ENCODE results near the gene THSD4.

Gene THSD4

DNA sequence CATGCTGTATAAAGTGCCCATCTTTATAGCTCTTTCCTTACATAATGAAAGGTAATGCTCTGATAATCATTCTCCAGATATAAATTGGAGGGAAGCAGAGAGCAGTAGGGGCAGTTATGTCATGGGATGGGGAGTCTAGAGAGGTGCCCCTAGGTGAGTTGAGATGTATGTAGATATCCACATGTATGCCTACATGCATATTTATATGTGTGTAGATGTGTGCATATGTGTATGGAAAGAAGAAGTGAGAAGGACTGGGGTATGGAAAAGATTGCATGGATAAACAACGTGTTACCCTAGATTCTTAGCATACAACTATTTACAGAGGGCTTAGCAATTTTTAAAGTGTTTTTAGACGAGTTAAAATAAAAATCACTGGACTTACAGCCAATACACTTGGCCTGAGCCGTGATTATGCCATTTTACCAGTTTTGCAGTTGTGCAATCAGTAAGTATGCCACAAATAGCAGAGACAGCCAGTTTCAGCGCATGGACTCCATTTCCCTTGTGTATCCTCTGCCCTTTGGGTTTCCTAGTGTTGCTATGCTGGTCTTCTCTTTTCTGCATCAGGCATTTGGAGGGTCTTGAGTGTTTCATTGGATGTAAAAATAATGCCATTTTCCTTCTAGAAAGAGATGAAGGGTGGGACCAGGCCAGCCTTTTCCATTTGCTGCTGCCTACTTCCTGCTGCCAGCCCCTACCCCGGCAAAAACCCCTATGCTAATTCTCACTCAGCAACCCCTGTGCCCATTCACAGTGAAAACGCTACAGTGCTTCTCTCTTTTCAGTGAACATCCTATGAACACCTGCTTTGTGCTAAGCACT, 495.7 kb downstream of the THSD4 start:
- Histone ChIP-seq H3K27me3 (ENCODE audit: insufficient read depth, low read depth) (no peaks in the 10 kb centered on the region), H3K4me3 (IDR thresholded peaks at IDR 0.05; ENCODE audit: insufficient read depth, low read depth, low read length) (no peak overlapping the region), H4K20me1 (ENCODE audit: insufficient read depth) (no peaks in the 10 kb centered on the region), H3K79me2 (ENCODE audit: insufficient read depth, low read depth) (no peaks in the 10 kb centered on the region), H3K9ac (no peak overlapping the region), H3K27ac (no peak overlapping the region), H3K4me1 (ENCODE audit: low read depth, poor library complexity, severe bottlenecking) (no peaks in the 10 kb centered on the region), H2AFZ (ENCODE audit: low read depth) (no peak overlapping the region), H3K4me2 (no peak overlapping the region), H3K36me3 (ENCODE audit: insufficient read depth) (no peaks in the 10 kb centered on the region)
- TF ChIP-seq, protein P1, sequence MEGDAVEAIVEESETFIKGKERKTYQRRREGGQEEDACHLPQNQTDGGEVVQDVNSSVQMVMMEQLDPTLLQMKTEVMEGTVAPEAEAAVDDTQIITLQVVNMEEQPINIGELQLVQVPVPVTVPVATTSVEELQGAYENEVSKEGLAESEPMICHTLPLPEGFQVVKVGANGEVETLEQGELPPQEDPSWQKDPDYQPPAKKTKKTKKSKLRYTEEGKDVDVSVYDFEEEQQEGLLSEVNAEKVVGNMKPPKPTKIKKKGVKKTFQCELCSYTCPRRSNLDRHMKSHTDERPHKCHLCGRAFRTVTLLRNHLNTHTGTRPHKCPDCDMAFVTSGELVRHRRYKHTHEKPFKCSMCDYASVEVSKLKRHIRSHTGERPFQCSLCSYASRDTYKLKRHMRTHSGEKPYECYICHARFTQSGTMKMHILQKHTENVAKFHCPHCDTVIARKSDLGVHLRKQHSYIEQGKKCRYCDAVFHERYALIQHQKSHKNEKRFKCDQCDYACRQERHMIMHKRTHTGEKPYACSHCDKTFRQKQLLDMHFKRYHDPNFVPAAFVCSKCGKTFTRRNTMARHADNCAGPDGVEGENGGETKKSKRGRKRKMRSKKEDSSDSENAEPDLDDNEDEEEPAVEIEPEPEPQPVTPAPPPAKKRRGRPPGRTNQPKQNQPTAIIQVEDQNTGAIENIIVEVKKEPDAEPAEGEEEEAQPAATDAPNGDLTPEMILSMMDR (conservative IDR thresholded peaks at IDR 0.05; ENCODE audit: low read depth, low read length): no peak

DNA sequence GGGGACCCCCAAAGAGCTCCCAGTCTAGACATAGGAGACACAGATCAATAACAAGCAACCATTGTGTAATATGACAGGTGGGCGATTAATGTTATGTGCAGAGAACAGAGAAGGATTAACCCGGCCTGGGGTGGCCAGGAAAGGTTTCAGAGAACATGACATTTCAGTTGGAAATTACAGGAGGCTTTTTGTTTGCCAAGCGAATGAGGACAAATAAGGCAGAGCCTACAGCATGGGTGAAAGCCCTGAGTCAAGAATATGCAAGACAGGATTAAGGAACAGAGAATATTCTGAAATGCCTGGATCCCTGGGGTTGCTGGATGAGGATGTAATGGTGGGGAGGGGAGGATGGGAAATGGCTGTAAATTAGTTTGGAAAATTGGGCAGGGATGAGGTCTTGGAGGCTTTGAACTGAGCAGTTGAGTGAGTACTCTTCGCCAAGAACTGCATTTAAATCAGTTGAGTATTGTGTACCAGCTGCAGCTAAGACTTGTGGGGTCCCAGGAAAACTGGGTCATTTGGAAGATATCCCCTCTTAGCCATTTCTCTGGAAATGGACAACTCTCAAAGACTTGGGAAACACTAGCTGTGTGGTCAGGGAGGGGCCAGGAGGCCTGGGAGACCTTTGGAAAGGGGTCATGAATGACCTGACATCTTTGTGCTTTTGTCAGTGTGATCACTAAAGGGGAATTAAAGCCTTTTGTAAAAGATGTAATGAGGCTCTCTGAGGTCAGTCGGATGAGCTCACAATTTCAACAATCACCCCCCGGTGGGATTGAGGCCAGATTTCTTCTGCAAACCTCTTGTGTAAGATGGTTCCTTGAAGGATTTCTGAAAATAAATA, 496.5 kb downstream of the THSD4 start:
- no peaks in the 10 kb centered on the region for H3K36me3 ChIP-seq (ENCODE audit: insufficient read depth)
- TF ChIP-seq, protein P1 (conservative IDR thresholded peaks at IDR 0.05; ENCODE audit: low read depth, low read length): no peak
- no peaks in the 10 kb centered on the region for H3K79me2 ChIP-seq (ENCODE audit: insufficient read depth, low read depth)
- no peaks in the 10 kb centered on the region for H3K4me1 ChIP-seq (ENCODE audit: low read depth, poor library complexity, severe bottlenecking)
- H4K20me1 ChIP-seq (ENCODE audit: insufficient read depth): no peaks in the 10 kb centered on the region
- H3K4me3 ChIP-seq (IDR thresholded peaks at IDR 0.05; ENCODE audit: insufficient read depth, low read depth, low read length): no peak overlapping the region
- H3K27me3 ChIP-seq (ENCODE audit: insufficient read depth, low read depth): no peaks in the 10 kb centered on the region
- H2AFZ ChIP-seq (ENCODE audit: low read depth): no peak overlapping the region
- H3K9ac ChIP-seq: no peak overlapping the region
- no peak overlapping the region for H3K27ac ChIP-seq
- no peak overlapping the region for H3K4me2 ChIP-seq

DNA sequence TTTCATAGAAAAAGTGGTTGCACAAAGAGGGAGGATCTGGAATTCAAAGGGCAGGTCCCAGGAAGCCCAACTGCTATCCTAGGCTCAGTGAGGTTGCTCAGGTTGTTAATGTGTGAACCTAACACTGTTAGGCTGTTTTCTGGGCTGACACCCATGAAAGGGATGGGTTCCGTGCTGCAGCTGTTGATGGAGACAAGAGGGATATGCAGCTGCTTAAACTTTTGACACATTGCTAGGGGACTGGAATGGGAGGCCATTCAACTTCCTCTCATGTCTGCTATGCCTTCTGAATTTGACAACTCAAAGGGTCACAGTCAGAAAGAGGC, 497.1 kb downstream of the THSD4 start:
- TF ChIP-seq, protein P1 (conservative IDR thresholded peaks at IDR 0.05; ENCODE audit: low read depth, low read length): no peak
- no peak overlapping the region for H2AFZ ChIP-seq (ENCODE audit: low read depth)
- no peaks in the 10 kb centered on the region for H4K20me1 ChIP-seq (ENCODE audit: insufficient read depth)
- no peak overlapping the region for H3K4me2 ChIP-seq
- no peaks in the 10 kb centered on the region for H3K79me2 ChIP-seq (ENCODE audit: insufficient read depth, low read depth)
- H3K27me3 ChIP-seq (ENCODE audit: insufficient read depth, low read depth): no peaks in the 10 kb centered on the region
- no peak overlapping the region for H3K27ac ChIP-seq
- H3K4me3 ChIP-seq (IDR thresholded peaks at IDR 0.05; ENCODE audit: insufficient read depth, low read depth, low read length): no peak overlapping the region
- H3K36me3 ChIP-seq (ENCODE audit: insufficient read depth): no peaks in the 10 kb centered on the region
- H3K9ac ChIP-seq: no peak overlapping the region
- no peaks in the 10 kb centered on the region for H3K4me1 ChIP-seq (ENCODE audit: low read depth, poor library complexity, severe bottlenecking)

DNA sequence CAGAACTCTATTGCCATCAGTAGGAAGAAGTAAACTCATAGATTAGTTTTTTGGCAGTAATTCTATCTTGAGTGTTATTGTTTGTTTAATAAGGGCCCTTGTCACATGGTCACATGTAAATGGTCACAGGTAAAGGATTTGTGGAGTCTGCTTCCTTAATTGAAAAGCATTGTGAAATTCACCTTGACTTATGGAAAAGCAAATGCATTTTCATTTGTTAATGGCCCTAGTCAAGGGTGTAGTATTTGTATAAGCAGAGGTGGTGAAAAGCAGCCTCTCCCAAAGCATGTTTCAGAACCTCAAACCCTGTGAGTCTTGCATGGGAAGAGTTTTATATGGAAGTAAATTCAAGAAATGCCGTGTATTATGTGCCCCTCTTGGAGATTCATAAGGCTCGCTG, 497.6 kb downstream of the THSD4 start:
- H3K36me3 ChIP-seq (ENCODE audit: insufficient read depth): no peaks in the 10 kb centered on the region
- H3K4me2 ChIP-seq: no peak overlapping the region
- H4K20me1 ChIP-seq (ENCODE audit: insufficient read depth): no peaks in the 10 kb centered on the region
- H3K27ac ChIP-seq: no peak overlapping the region
- H3K4me3 ChIP-seq (IDR thresholded peaks at IDR 0.05; ENCODE audit: insufficient read depth, low read depth, low read length): no peak overlapping the region
- no peak overlapping the region for H2AFZ ChIP-seq (ENCODE audit: low read depth)
- TF ChIP-seq, protein P1 (conservative IDR thresholded peaks at IDR 0.05; ENCODE audit: low read depth, low read length): no peak
- H3K79me2 ChIP-seq (ENCODE audit: insufficient read depth, low read depth): no peaks in the 10 kb centered on the region
- no peaks in the 10 kb centered on the region for H3K4me1 ChIP-seq (ENCODE audit: low read depth, poor library complexity, severe bottlenecking)
- H3K27me3 ChIP-seq (ENCODE audit: insufficient read depth, low read depth): no peaks in the 10 kb centered on the region
- no peak overlapping the region for H3K9ac ChIP-seq
